IMR-90 (cell line): ENCODE data around the gene CTNS. TPM values are rescaled to one million over a fixed set of nuclear protein-coding genes. Genes with fewer than 3 reads are reported as not detected.

Experiments used
- ATAC-seq: fragments of 200-7000 bp; cut with Tn5 transposase; 2 replicates; pipeline ENCODE4 v1.9.1; 2020; ENCODE audit warnings: low read depth, mild to moderate bottlenecking, moderate library complexity
- BruUV-seq: library from RNA; stranded (reverse); fragments of 400-500 nt; replicated peaks from 2 replicates; lab custom pipeline; 2021; lab: Mats Ljungman, UMichigan
- CTCF ChIA-PET: fragments of 300-600 bp; formaldehyde crosslinking; extraction: SDS; loops from one replicate; lab custom pipeline; 2021; ENCODE audit warnings: antibody characterized with exemption; lab: Yijun Ruan, JAX
- POLR2A ChIA-PET: fragments of 300-600 bp; sonication (Branson Sonifier 250); formaldehyde crosslinking; loops from one replicate; lab custom pipeline; 2022; ENCODE audit warnings: antibody characterized with exemption; ENCODE audit not compliant: unreplicated experiment; lab: Charles Lee
- DNase-seq: peaks from one replicate; pipeline ENCODE4 v3.0.0; 2013
- H2AFZ ChIP-seq: replicated peaks from 2 replicates; pipeline ENCODE3; 2013; ENCODE audit warnings: low read length, mild to moderate bottlenecking; ENCODE audit not compliant: poor library complexity
- H2AK5ac ChIP-seq: 2 replicates; pipeline ENCODE4 v1.6.1; 2013; ENCODE audit warnings: low read depth, low read length, inconsistent platforms
- H2AK9ac ChIP-seq: replicated peaks from 2 replicates; pipeline ENCODE3; 2013; ENCODE audit warnings: mild to moderate bottlenecking, low read depth, low read length, moderate library complexity; ENCODE audit not compliant: poor library complexity
- H2BK120ac ChIP-seq: 2 replicates; pipeline ENCODE4 v1.6.1; 2013; ENCODE audit warnings: low read depth, low read length, inconsistent platforms
- H2BK15ac ChIP-seq: 3 replicates; pipeline ENCODE4 v1.6.1; 2013; ENCODE audit warnings: low read depth, low read length, inconsistent platforms
- H2BK20ac ChIP-seq: 2 replicates; pipeline ENCODE4 v1.6.1; 2013; ENCODE audit warnings: low read depth, mild to moderate bottlenecking, inconsistent platforms, low read length, moderate library complexity
- H2BK5ac ChIP-seq: 2 replicates; pipeline ENCODE4 v1.6.1; 2013; ENCODE audit warnings: mild to moderate bottlenecking, low read depth, low read length, inconsistent platforms; ENCODE audit not compliant: poor library complexity, severe bottlenecking
- H3K14ac ChIP-seq: replicated peaks from 2 replicates; pipeline ENCODE4 v1.6.1; 2013; ENCODE audit warnings: low read depth, low read length, inconsistent platforms
- H3K18ac ChIP-seq: 2 replicates; pipeline ENCODE4 v1.6.1; 2013; ENCODE audit warnings: low read depth, low read length, control low read depth
- H3K23ac ChIP-seq: 2 replicates; pipeline ENCODE4 v1.6.1; 2013; ENCODE audit warnings: low read depth, low read length, inconsistent platforms
- H3K27ac ChIP-seq: 2 replicates; pipeline ENCODE4 v1.5.1; 2013; ENCODE audit warnings: mild to moderate bottlenecking, control low read depth, low read length; ENCODE audit not compliant: insufficient read depth
- H3K27me3 ChIP-seq: 2 replicates; pipeline ENCODE4 v1.6.1; 2013; ENCODE audit warnings: low read length; ENCODE audit not compliant: control insufficient read depth, insufficient read depth
- H3K36me3 ChIP-seq: 2 replicates; pipeline ENCODE4 v1.6.1; 2013; ENCODE audit warnings: low read length, mixed read lengths; ENCODE audit not compliant: control insufficient read depth, insufficient read depth
- H3K4ac ChIP-seq: 2 replicates; pipeline ENCODE4 v1.6.1; 2013; ENCODE audit warnings: low read depth, low read length, inconsistent platforms
- H3K4me1 ChIP-seq: 2 replicates; pipeline ENCODE4 v1.6.1; 2013; ENCODE audit warnings: low read length, mixed read lengths; ENCODE audit not compliant: control insufficient read depth, insufficient read depth
- H3K4me2 ChIP-seq: 2 replicates; pipeline ENCODE4 v1.6.1; 2013; ENCODE audit warnings: low read depth, mild to moderate bottlenecking, control low read depth, low read length, moderate library complexity
- H3K4me3 ChIP-seq: 2 replicates; pipeline ENCODE4 v1.5.1; 2013; ENCODE audit warnings: low read depth, mild to moderate bottlenecking, control low read depth, low read length, moderate library complexity; ENCODE audit not compliant: insufficient read depth
- H3K56ac ChIP-seq: 2 replicates; pipeline ENCODE4 v1.6.1; 2013; ENCODE audit warnings: low read length, inconsistent platforms; ENCODE audit not compliant: insufficient read depth; ENCODE audit errors: extremely low read depth
- H3K79me1 ChIP-seq, 2 experiments: 2 replicates each; pipeline ENCODE4 v1.6.1; 2013; ENCODE audit warnings: low read length in 2 of 2, inconsistent platforms in 1 of 2, low read depth in 1 of 2
- H3K9ac ChIP-seq: 2 replicates; pipeline ENCODE4 v1.6.1; 2013; ENCODE audit warnings: low read depth, low read length, control low read depth
- H3K9me1 ChIP-seq: 2 replicates; pipeline ENCODE4 v1.6.1; 2013; ENCODE audit warnings: low read length, inconsistent platforms; ENCODE audit not compliant: insufficient read depth
- H3K9me3 ChIP-seq: 2 replicates; pipeline ENCODE4 v1.6.1; 2013; ENCODE audit warnings: low read length; ENCODE audit not compliant: control insufficient read depth, insufficient read depth
- H4K20me1 ChIP-seq: 2 replicates; pipeline ENCODE4 v1.6.1; 2013; ENCODE audit warnings: low read length, inconsistent platforms; ENCODE audit not compliant: insufficient read depth
- H4K5ac ChIP-seq: 2 replicates; pipeline ENCODE4 v1.6.1; 2013; ENCODE audit warnings: mild to moderate bottlenecking, low read depth, low read length, control low read depth
- H4K8ac ChIP-seq, 2 experiments: 2 replicates each; pipeline ENCODE4 v1.6.1; 2013; ENCODE audit warnings: low read depth in 2 of 2, low read length in 2 of 2, control low read depth in 1 of 2, inconsistent platforms in 1 of 2
- H4K91ac ChIP-seq: 2 replicates; pipeline ENCODE4 v1.6.1; 2013; ENCODE audit warnings: low read depth, low read length, inconsistent platforms; ENCODE audit not compliant: insufficient read depth
- CHD1 ChIP-seq: IDR thresholded peaks from 2 replicates; pipeline ENCODE4 v1.6.1; 2012; ENCODE audit warnings: low read depth, low read length, improper control_type of control experiment
- FOS ChIP-seq: fragments of 150-350 bp; IDR thresholded peaks from 2 replicates; pipeline ENCODE4 v1.6.1; 2016; ENCODE audit warnings: low read depth, low read length
- MXI1 ChIP-seq: IDR thresholded peaks from 2 replicates; pipeline ENCODE4 v1.6.1; 2012; ENCODE audit warnings: low read depth, mild to moderate bottlenecking, low read length, moderate library complexity, borderline replicate concordance
- WGBS, 2 experiments: methylation state at CpG; one replicate each; pipeline versions ENCODE4 v1.1.5 to v1.1.7; 2013; ENCODE audit warnings: missing lambda C conversion rate in 2 of 2; ENCODE audit not compliant: insufficient read length in 1 of 2; ENCODE audit errors: extremely low coverage in 2 of 2; 5-methylcytosine and 5-hydroxymethylcytosine counted together
- dilution Hi-C: fragments of 300-500 bp; cut with HindIII; formaldehyde crosslinking; loops from one replicate; pipeline ENCODE4 v1.14.3; 2018; ENCODE audit warnings: low sequenced_read_pairs; ENCODE audit not compliant: unreplicated experiment
- in situ Hi-C: fragments of 300-500 bp; cut with MboI; formaldehyde crosslinking; loops from 3 replicates; pipeline ENCODE4 v1.14.3; 2019; ENCODE audit warnings: low sequenced_read_pairs, inconsistent platforms, mixed read lengths
- intact Hi-C: fragments of 100-400 bp; cut with micrococcal nuclease; formaldehyde crosslinking; loops from 2 replicates; pipeline ENCODE4 v1.10.0; 2022
- polyA plus RNA-seq, 3 experiments: library from polyadenylated mRNA; depleted of rRNA; stranded (reverse); fragments of >200 nt; gene quantifications; 2 replicates each; pipeline ENCODE4 v1.2.3, GENCODE V29; 2012; ENCODE audit warnings: low replicate concordance in 1 of 3
- total RNA-seq: library from RNA; depleted of rRNA; stranded (reverse); fragments of >200 nt; gene quantifications from 2 replicates; pipeline ENCODE4 v1.2.3, GENCODE V29; 2012

The CTNS gene
- total and polyA plus RNA-seq, 2 of the 4 experiments (the other 2 are of a cell fraction): 4.7 to 5.3 TPM

GRCh38 chr17:3643889-3644349 is 7.4 kb downstream of the CTNS start:
- no peak overlapping the region for H4K8ac ChIP-seq
- peaks cover 4% of the 10 kb centered on the region; the same call in 1 of the 2 replicates for H3K9me1 ChIP-seq
- CTCF ChIA-PET: no interaction called here
- no peak overlapping the region for H3K4me2 ChIP-seq
- peaks cover 3% of the 10 kb centered on the region; the same call in 1 of the 2 replicates for H3K4me1 ChIP-seq
- H2AK9ac ChIP-seq: no peak overlapping the region
- H3K4ac ChIP-seq: no peak overlapping the region
- no peak overlapping the region for H3K27ac ChIP-seq
- dilution Hi-C loops: no loop called here
- H2BK120ac ChIP-seq: no peak overlapping the region
- H2BK15ac ChIP-seq: no peak overlapping the region
- H3K9ac ChIP-seq: no peak overlapping the region
- H3K14ac ChIP-seq: no peak overlapping the region; the same call in 1 of the 2 replicates
- no peak overlapping the region for H3K56ac ChIP-seq
- WGBS, 2 experiments: no CpG with 5 or more reads among the region's 4 CpGs
- H2BK5ac ChIP-seq: no peak overlapping the region
- POLR2A ChIA-PET: no interaction called here
- no peaks in the 10 kb centered on the region for H3K9me3 ChIP-seq
- no peak overlapping the region for H2AK5ac ChIP-seq
- DNase-seq (no peak), ATAC-seq (no peak)
- H3K18ac ChIP-seq: no peak overlapping the region
- peaks cover 22% of the 10 kb centered on the region for H3K36me3 ChIP-seq
- H4K20me1 ChIP-seq: peaks cover 3% of the 10 kb centered on the region; the same call in 1 of the 2 replicates
- H3K23ac ChIP-seq: no peak overlapping the region
- no peak overlapping the region for H2AFZ ChIP-seq
- TF ChIP-seq MXI1: no peak
- TF ChIP-seq CHD1: no peak
- TF ChIP-seq FOS: 0 out of 2 replicates have a peak, but pooled peaks have one; percentile 6
- no peak overlapping the region for H4K5ac ChIP-seq
- H3K79me1 ChIP-seq: peaks cover 1 to 4% of the 10 kb centered on the region in 2 experiments; a peak in 1 of 4 replicates
- no peaks in the 10 kb centered on the region for H3K27me3 ChIP-seq
- no peak overlapping the region for H4K91ac ChIP-seq
- H2BK20ac ChIP-seq: no peak overlapping the region
- no TSS peak for BruUV-seq
- intact Hi-C loops: no loop called here
- in situ Hi-C loops: loop anchor here (10.0 kb wide), 2 partner anchors 599 to 809 kb away; no protein-coding TSS in a partner anchor
- H3K4me3 ChIP-seq: no peak overlapping the region
